GM13976 (cell line): ENCODE results near the gene KBTBD7.

Source experiments
- DNase-seq: peaks from one replicate; pipeline ENCODE4 v3.0.0; 2012; ENCODE audit warnings: low spot score
- CTCF ChIP-seq: IDR thresholded peaks from 2 replicates; pipeline ENCODE4 v1.5.1; 2012; ENCODE audit warnings: borderline replicate concordance, mild to moderate bottlenecking; ENCODE audit not compliant: insufficient read depth; ENCODE audit errors: extremely low read depth, missing control alignments, control extremely low read depth
- in situ Hi-C: fragments of 300-500 bp; cut with MboI; formaldehyde crosslinking; loops from one replicate; pipeline ENCODE4 v1.12.0; 2022; ENCODE audit warnings: low sequenced_read_pairs, mixed read lengths, inconsistent platforms; ENCODE audit not compliant: unreplicated experiment

Gene KBTBD7

GRCh38 chr13:41148419-41149283, 45.7 kb downstream of the KBTBD7 start:
- DNase-seq, result no peak

GRCh38 chr13:41145136-41145908, 49.0 kb downstream of the KBTBD7 start:
- DNase-seq, result no peak
- no peak for TF ChIP-seq CTCF
- in situ Hi-C loops, result no loop called here

More at GRCh38 chr13:41148419-41149283, 45.7 kb downstream of the KBTBD7 start:
- no peak for TF ChIP-seq CTCF
- in situ Hi-C loops, result no loop called here

GRCh38 chr13:41144576-41144975, 49.8 kb downstream of the KBTBD7 start:
- TF ChIP-seq CTCF, result no peak
- in situ Hi-C loops, result no loop called here
- DNase-seq, result no peak
